GM13977 (cell line): ENCODE data around the gene PTPRK.

ENCODE experiments used
- DNase-seq: peaks from one replicate; pipeline ENCODE4 v3.0.0; 2012; ENCODE audit warnings: low spot score
- CTCF ChIP-seq: IDR thresholded peaks from 2 replicates; pipeline ENCODE4 v1.5.1; 2012; ENCODE audit warnings: mild to moderate bottlenecking, control low read depth; ENCODE audit not compliant: insufficient read depth; ENCODE audit errors: extremely low read depth, missing control alignments
- in situ Hi-C: fragments of 300-500 bp; cut with MboI; formaldehyde crosslinking; loops from one replicate; pipeline ENCODE4 v1.12.0; 2022; ENCODE audit warnings: low sequenced_read_pairs, low pct_unique_long_range_greater_than_20kb, mixed read lengths, inconsistent platforms; ENCODE audit not compliant: unreplicated experiment

Gene PTPRK

GRCh38 chr6:128310451-128310850, 209.9 kb downstream of the PTPRK start:
- in situ Hi-C loops, result no loop called here
- DNase-seq, result no peak
- no peak for TF ChIP-seq CTCF

- no peak for DNase-seq
- in situ Hi-C loops, result no loop called here
- no peak for TF ChIP-seq CTCF
These were observed 212.7 kb downstream of the PTPRK start for GRCh38 chr6:128307671-128308070.

- in situ Hi-C loops, result no loop called here
- no peak for TF ChIP-seq CTCF
- DNase-seq, result no peak
These were observed 214.4 kb downstream of the PTPRK start for GRCh38 chr6:128305976-128306375.

- in situ Hi-C loops, result no loop called here
- DNase-seq, result no peak
- no peak for TF ChIP-seq CTCF
These were observed 215.2 kb downstream of the PTPRK start for GRCh38 chr6:128305228-128305627.

DNA sequence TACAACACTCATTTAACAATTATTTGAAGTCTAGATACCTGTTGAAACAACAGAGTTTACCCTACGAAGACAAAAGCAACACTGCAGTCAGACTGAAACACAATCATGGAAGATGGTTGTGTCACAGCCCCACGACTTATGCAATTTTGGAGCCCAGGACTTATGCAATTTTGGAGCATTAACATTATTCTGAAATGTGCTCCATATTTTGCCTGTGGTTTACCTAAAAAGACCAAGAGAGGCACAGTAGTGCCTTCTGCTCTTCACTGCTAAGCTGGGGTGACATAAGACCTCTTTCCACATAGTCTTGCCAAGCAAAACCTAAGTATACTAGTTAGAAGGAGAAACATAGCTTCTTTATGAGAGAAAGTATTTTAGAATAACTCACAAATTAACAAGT, 216.5 kb downstream of the PTPRK start:
- in situ Hi-C loops, result no loop called here
- DNase-seq, result no peak
- no peak for TF ChIP-seq CTCF

GRCh38 chr6:128302942-128303341, 217.5 kb downstream of the PTPRK start:
- in situ Hi-C loops, result no loop called here
- no peak for DNase-seq
- TF ChIP-seq CTCF, result no peak

GRCh38 chr6:128295670-128296069, 224.7 kb downstream of the PTPRK start:
- DNase-seq, result no peak
- in situ Hi-C loops, result no loop called here
- TF ChIP-seq CTCF, result no peak
